Glomerular visceral epithelial cell (primary cell): ENCODE data around the gene MAT2A.
A peak's percentile ranks its signal among the peaks of the same experiment; 100 is the strongest.
"Not testable (repeated sequence)": the region's sequence is repeated elsewhere in the genome, so short reads cannot be mapped to it uniquely, and the experiment has no call there.

Experiments
- DNase-seq: peaks from one replicate; pipeline ENCODE4 v3.0.0-alpha.2; 2016; ENCODE audit errors: extremely low spot score

Gene MAT2A

DNA sequence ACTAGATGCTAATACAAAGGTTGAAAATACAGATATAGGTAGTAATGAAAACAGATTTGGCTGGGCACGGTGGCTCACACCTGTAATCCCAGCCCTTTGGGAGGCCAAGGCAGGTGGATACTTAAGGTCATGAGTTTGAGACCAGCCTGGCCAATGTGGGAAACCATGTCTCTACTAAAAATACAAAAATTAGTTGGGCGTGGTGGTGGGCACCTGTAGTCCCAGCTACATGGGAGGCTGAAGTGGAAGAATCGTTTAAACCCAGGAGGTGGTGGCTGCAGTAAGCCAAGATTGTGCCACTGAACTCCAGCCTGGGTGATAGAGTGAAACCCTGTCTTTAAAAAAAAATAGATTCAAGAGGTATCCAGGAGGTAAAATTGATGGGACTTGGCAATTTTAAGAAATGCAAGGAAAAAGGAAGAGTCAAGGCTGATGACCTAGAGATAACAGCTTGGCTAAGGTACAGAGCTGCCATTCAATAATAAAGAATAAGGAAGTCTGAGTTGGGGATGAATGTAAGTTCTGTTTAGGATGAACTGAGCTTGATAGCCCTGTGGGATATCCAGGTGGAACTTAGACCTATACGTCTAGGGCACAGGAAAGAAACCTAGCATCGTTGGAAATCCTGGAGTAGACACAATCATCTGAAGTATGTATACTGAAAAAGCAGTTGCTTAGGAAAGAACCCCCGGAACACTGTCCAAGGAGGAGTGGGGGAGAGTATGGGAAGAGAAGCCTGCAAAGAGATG, 9.1 kb downstream of the MAT2A start:
- no peak for DNase-seq

DNA sequence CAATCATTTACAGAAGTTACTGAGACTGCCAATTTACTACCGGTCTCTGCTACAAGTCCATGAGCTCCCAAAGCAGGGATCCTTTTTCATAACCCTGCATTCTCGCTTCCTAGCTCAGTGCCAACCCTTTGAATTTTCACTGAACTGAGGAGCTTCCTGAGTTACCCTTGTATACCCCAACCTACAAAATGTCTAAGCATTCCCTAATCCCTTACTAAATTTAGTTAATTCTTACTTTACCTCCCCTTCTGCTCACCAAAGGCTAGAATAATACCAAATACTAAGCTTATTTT, 9.6 kb downstream of the MAT2A start:
- no peak for DNase-seq

DNA sequence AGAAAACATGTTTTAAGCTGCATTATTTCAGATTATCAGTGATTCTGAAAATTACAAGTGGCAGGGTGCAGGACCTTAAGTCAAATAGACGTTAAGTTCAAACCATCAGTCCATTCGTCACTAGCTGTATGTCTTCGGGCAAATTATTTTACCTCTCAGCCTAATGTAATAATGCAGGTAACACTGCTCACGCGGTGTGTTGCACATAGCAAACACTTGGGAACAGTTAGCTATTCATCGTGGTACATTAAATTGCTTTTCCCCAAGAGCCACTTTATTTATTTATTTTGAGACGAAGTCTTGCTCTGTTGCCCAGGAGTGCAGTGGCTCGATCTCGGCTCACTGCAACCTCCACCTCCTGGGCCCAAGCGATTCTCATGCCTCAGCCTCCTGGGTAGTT, 10.1 kb downstream of the MAT2A start:
- DNase-seq: no peak

DNA sequence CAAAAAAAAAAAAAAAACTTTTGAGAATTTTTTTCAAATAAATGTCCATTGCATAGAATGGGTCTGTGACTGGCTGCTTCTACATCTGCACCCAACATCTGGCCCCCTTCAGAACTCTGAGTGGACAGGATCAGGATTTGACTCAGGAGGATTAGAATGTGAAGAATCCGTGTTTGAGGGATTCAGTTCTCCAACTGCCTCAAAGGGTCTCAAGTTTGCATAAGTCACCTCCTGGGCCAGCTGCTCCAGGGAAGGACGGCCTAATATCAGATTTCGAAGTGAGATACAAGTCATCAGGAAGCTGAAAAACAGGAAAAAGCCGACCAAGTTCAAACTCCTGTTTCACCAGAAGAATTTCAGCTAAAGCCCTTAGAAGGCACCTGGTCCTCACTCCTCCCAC, 10.9 kb downstream of the MAT2A start:
- peak; percentile 35 for DNase-seq

DNA sequence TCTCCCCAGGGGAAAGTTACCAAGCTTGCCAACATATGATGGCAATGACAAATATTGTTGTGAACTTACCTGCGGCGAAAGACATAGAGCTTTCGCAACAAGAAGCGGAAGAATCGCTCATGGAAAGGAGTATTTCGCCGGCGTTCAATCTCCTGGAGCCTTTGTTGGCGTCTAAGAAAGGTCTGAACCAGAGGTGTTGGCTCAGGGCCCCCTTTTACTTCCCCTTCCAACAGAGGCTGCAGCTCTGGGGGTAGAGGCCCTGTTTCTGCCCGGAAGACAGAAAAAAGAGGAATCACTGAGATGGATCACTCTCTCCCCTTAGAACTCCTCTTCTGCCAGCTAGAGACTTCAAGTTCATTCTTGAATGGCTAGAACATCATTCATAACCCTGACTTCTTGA, 11.5 kb downstream of the MAT2A start:
- DNase-seq: no peak

DNA sequence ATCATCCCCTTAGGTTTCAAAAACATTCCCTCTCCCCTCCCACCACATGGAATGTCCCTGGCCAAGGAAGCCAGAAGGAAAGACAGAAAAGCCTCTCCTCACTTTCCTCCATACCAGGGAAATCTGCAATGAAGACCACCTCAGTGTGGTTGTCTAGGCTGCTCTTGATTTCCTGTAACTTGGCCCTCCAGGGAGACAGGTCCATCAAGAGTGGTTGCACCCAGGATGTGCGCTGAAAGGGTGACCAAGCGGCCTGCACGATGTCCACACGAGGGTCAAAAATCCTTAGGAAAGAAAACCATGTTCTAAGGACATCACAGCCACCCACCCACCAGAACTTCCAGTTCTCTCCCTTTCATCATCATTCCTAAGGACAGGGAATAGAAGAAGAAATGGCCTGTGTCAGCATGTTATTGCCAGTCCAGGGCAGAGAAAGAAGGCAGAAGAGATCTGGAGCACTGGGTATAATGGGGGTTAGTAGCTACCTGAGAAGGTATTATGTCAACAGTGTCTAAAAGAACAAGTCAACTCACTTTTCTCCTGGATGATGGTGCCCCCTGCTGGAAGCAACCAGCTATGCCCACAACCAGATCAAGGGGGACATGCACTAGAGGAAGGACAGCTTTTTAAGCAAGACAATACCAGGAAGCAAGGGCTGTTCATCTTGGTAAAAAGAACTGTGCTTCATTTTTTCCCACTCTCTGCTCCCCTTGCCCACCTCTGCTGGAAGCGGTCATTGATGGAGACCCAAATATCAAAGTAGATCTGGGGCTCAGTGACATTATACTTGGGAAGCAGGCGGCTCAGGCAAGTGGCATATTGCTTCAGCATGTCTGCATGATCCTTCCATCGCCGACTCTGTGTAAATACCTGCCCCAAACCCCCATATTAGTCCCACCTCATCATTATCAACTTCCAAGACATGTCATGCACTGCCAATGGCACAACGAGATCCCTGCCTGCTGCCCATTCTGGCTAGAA, 13.0 kb downstream of the MAT2A start:
- DNase-seq: peak; percentile 73

DNA sequence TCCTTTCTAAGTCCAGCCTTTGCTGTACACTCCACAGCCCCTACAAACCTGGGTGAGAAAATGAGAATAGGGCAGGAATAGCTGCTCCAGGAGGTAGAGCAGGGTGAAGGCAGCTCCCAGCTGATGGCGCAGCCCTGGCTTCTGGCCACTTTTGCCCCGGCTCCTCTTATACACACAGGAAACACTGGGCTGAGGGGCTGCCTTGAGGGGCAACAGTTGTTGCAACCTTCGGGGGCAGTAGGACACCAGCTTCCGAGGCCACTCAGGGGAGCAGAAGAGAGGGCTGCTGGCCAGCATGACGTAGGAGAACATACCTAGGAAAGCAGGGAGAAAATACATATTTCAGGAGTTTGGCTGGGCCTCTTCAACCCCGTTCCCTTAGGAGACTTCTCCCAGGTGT, 14.2 kb downstream of the MAT2A start:
- no peak for DNase-seq

DNA sequence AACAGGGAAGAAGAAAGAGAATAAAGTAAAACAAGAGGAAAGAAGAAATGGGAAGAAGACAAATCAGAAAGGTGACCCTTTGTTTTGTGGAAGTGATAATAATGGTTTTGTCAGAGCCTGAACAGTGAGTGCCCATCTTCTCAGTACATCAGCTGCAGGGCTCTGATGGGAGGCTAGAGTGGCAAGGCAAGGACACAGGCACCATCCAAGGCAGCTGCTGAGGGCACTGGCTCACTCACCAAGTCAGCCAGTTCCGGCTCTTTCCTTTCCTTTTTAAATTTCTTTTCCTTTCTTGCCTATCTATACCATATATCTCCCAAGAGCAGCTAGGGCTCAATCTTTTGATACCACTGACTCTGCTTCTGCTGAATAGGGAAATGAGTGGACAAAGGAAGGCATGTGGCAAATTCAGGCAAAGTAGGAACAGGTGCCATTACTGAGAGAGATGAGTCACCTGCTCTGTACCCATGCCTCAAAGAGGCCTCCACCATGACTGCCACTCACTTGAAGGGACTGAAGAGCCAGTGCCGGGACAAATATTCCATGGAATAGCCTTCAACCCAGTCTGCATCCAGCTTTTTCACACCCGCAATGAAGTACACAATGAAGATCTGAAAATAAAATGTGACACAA, 16.1 kb downstream of the MAT2A start:
- no peak for DNase-seq

DNA sequence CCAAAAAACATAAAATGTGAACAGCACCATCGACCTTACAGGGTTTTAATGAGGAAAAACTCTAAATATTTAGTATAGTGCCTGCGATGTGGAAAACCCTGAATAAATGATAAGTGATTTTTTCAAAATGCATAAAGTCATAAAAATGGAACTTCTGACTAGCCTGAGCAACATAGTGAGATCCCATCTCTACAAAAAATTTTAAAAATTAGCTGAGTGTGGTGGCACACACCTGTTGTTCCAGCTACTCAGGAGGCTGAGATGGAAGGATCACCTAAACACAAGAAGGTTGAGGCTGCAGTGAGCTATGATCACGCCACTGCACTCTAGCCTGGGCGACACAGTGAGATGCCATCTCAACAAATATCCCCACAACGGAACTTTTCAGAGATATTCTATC, 18.2 kb downstream of the MAT2A start:
- no peak for DNase-seq

DNA sequence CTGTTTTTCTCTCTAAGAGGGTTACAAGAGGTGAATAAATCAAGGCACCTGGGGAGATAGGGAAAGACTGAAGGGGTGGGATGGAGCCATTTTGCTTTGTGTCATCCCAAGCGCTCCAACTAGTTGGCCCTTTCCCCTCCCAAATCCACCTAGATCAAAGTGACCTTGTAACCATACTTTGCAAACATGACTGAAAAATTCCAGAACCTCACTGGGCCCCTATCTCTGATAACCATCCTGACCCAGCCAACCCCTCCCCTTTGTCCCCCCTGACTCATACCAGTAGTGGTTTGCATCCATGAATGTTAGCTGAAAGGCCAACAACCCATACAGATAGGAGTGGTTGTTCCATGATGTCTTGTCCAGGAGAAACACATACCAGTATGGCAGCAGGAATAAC, 19.2 kb downstream of the MAT2A start:
- no peak for DNase-seq

DNA sequence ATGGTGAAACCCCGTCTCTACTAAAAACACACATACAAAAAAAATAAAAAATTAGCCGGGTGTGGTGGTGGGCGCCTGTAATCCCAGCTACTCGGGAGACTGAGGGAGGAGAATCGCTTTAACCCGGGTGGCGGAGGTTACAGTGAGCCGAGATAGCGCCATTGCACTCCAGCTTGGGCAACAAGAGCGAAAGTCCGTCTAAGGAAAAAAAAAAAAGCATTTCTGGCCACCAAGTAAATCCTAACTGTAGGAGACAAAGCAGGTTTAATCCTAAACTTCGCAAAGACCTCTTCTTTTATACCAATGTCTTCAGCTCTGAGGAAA, 21.4 kb downstream of the MAT2A start:
- DNase-seq: not testable (repeated sequence)

DNA sequence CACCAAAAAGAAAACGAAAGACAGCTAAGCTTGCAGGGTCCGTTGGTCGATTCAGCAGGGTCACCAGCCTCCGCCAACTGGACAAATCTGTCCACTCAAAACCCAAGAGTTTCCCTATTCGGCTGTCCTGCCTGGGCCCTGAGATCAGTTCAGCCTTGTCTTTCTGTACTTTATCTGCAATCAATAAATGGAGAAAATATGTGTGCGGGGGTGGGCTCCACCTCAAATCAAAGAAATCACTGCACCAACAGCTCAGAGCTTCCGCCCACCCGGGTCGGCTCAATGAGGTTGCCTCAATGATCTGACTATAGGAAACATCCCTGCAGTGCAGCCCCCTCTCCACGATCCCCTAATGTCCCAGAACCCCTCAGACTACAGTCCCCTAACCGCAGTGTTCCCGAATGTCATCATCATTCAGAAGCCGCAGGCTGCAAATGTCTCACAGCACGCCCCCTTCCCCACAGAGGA, 21.9 kb downstream of the MAT2A start:
- DNase-seq: no peak

DNA sequence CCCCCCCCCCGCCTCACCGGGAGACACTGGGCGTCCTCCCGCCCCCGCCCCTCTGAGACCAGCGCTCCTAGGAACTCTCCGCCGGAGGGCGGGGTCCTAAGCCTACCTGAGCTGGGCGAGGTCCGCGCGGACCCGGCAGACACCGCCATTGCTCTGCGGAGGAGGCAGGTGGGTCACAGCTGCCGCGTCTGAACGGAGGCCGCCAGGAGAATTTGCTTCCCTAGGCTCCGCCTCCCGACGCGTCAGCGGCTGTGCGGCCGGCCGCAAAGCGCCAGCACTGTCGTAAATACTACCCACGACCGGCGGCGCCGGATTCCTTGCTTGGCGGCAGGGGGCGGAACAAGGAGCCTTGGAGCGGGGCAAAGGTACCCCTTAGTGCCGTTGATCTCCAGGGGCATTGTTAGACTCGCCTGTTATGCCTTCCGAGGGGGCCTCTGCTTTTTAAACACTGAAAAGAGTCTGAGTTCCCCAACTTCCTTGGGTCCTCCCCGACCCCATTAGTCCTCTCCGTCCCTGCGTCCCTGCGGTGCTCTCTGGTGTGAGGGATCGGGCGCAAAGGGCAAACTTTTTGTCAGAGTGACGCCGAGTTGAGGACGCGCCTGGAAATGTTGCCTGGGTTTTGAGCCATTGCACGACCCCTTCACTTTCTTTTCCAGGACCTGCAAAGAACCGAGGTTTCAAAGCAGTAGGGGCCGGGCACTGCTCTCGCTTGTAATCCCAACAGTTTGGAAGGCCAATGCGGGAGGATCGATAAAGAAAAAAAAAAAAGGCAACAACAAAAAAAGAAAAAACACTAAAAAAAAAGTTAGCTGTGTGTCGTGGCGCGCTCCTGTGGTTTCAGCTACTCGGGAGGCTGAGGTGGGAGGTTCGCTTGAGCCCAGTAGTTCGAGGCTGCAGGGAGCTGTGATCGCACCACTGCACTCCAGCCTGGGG, 22.6 kb downstream of the MAT2A start, which contains the start of gene GGCX:
Gene GGCX, minus strand, starts transcription at position 214 of the 933 bp plus-strand sequence. Its CDS starts 65 bp downstream, at position 149.
- DNase-seq: peak; percentile 91

DNA sequence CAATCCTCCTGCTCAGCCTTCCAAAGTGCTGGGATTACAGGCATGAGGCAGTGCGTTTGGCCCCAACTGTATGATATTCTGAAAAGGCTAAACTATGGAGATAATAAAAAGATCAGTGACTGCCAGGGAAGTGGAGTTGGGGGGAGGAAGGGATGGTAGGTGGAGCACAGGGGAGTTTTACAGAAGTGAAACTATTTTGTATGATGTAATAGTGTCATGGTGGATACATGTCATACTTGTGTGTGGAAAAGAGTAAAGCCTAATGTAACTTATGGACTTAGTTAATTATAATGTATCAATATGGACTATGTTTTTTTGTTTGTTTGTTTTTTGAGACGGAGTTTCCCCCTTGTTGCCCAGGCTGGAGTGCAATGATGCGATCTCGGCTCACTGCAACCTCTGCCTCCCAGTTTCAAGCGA, 25.2 kb downstream of the MAT2A start:
- no peak for DNase-seq

DNA sequence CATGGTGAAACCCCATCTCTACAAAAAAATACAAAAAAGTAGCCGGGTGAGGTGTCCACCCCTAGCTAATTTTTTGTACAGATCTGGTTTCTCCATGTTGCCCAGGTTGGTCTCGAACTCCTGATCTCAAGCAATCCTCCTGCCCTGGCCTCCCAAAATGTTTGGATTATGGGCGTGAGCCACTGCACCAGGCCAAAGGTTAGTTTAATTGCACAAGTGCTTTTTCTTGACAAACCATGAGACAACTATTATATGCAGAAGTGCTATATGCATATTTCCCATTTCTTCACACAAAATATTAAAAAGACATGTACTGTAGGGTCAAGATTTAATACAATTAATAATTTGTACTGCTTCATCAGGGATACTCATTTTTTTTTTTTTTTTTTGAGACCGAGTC, 27.3 kb downstream of the MAT2A start:
- DNase-seq: no peak

DNA sequence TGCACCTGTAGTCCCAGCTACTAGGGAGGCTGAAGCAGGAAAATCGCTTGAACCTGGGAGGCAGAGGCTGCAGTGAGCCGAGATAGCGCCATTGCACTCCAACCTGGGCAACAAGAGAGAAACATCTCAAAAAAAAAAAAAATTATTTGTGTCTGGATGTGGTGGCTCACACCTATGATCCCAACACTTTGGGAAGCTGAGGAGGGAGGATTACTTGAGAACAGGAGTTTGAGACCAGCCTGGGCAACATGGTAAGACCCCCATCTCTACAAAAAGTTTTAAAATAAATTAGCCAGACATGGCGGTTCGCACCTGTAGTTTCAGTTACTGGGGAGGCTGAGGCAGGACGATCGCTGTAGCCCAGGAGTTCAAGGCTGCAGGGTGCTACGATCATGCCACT, 36.8 kb downstream of the MAT2A start:
- DNase-seq: no peak

DNA sequence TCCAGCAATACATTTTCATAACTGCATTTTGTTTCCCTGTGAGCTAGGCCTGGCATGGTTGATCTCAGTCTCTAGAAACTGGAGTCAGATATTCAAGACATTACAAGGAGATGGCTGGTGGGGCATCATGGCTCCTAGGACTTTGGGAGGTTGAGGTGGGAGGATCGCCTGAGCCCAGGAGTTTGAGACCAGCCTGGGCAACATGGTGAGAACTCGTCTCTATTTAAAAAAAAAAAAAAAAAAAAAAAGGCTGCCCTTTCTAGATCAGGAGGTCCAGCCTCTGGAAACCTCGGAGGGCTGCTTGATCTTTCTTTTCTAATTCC, 38.1 kb downstream of the MAT2A start:
- no peak for DNase-seq

DNA sequence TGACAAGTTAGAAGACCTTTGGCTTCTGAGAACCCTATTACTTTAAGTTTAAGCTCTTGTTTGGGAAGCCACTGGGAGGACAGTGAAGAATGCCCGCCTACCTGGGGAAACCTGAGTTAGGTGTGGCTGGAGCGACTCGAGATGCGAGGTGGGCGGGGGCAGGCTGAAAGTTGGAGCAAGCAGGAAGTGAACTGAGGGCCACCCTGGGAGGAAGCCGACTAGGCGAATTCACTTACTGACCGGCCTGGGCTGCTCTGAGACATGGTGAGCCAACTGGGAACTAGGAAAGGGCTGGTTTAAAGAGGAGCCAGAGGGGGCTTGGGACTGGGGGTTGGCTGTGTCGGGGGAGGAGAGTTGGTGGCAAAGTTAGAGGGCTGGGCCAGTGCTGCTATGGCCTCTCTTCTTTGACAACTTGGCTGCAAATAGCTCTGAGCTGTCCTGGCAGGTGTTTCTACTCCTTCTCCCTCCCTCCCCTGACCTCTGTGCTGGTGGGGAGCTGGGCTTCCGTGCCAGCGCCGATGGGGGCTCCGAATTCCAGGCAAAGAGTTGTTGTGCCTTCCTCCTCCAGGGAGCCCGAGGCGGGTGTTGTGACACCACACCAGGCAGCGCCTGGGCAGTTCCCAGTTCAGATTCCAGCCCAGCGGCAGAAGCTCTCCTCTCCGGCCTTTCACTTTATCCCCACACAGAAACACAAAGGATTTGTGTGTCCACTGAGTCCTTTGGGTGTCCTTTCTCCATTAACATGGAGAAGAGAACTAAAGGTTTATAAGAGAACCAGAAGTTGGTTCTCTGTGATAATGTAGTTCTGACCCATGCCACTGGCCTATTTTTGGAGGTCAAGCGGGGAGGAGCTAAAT, 38.6 kb downstream of the MAT2A start, which contains the start of gene VAMP8:
Gene VAMP8, plus strand, starts transcription at position 201 of the 857 bp plus-strand sequence. Its CDS starts 61 bp downstream, at position 262.
- peak; percentile 51 for DNase-seq

DNA sequence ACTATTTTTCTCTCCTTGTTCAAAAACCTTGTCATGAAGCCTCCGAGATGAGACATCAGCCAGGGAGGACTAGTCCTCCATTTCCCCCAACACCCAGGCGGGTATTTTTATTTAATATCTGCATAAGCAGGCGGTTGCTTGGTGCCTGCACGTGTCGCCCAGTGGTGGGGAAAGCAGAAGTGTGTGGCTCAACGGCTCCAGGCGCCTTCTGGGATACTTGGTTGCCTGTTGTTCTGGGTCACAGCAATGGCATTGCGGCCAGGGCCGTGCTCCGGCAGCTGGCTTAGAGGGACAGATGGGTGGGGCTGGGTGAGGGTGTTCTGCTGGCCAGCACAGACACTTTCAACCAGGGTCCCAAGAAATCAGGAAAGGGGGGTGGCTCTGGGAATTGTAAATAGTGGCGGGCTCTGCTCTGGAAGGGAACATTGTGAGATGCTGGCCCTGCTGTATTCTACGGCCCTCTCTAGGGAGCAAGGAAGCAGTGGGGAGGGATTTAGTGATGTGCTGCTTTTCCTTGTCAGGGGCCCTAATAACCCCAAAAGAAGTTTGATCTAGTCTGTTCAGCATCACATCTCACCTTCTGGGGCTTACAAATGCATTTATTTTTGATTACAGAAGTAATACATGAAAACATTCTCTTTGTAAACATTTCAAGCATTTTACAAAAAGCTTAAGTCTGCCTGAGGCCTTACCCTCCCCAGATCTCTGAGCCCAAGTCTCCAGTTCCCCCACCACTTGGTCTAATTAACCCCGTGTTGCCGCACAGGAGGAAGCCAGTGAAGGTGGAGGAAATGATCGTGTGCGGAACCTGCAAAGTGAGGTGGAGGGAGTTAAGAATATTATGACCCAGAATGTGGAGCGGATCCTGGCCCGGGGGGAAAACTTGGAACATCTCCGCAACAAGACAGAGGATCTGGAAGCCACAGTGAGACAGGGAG, 39.5 kb downstream of the MAT2A start:
- DNase-seq: peak; percentile 10
